HL-60 (cell line): ENCODE measurements around the gene ASCL4.

ENCODE experiments used
- DNase-seq, 2 experiments: peaks; one replicate each; pipeline ENCODE4 v3.0.0-alpha.2; 2010 to 2020; ENCODE audit warnings: low read depth in 1 of 2, low spot score in 1 of 2
- H3K27ac ChIP-seq: fragments of 250-450 bp; sonication (Bioruptor Pico); replicated peaks from 2 replicates; pipeline ENCODE4 v1.5.1; 2020; ENCODE audit warnings: mild to moderate bottlenecking, moderate library complexity
- H3K27me3 ChIP-seq: fragments of 250-450 bp; sonication (Bioruptor Pico); 2 replicates; pipeline ENCODE4 v1.5.1; 2021; ENCODE audit warnings: mild to moderate bottlenecking, moderate library complexity; ENCODE audit not compliant: insufficient read depth, poor library complexity, severe bottlenecking
- H3K4me3 ChIP-seq: replicated peaks from 2 replicates; pipeline ENCODE4 v1.5.1; 2011; ENCODE audit warnings: mild to moderate bottlenecking, control low read depth, low read length; ENCODE audit not compliant: insufficient read depth
- GABPA ChIP-seq: IDR thresholded peaks from 2 replicates; pipeline ENCODE4 v1.6.1; 2012; ENCODE audit warnings: low read depth
- POLR2AphosphoS5 ChIP-seq: IDR thresholded peaks from 2 replicates; pipeline ENCODE4 v1.6.1; 2012; ENCODE audit warnings: low read depth
- SPI1 ChIP-seq: IDR thresholded peaks from 2 replicates; pipeline ENCODE4 v1.6.1; 2012; ENCODE audit warnings: low read depth, mild to moderate bottlenecking, borderline replicate concordance
- TF ChIP-seq, protein P1 (sequence below): IDR thresholded peaks from one replicate; pipeline ENCODE4 v1.5.1; 2011; ENCODE audit warnings: low read length, control low read depth, inconsistent platforms; ENCODE audit not compliant: insufficient read depth
- TF ChIP-seq, protein P2 (sequence below): IDR thresholded peaks from 2 replicates; pipeline ENCODE4 v1.6.1; 2012; ENCODE audit warnings: low read depth; ENCODE audit not compliant: insufficient replicate concordance

The ASCL4 gene

DNA sequence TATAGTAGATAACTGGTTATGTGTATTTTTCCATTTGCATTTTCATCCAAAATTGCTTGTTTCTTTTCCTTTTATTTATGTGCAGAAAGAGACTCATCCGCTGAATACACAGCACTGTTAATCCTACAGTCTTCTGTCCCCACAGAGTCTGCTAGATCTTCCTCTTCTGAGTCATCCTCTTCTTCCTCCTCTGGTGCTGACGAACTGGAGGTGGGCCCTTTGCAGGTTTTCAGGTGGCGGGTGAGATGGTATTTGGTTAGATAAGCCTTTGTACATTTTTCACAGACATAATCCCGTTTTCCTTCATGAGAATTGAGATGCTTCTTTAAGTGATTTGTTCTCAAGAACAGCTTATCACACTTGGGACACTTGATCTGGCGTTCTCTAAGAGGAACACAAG is 40.4 kb upstream of the ASCL4 start:
- no peak for TF ChIP-seq GABPA
- no peak overlapping the region for H3K27ac ChIP-seq
- H3K27me3 ChIP-seq = no peaks in the 10 kb centered on the region
- DNase-seq = no peak
- no peak overlapping the region for H3K4me3 ChIP-seq

DNA sequence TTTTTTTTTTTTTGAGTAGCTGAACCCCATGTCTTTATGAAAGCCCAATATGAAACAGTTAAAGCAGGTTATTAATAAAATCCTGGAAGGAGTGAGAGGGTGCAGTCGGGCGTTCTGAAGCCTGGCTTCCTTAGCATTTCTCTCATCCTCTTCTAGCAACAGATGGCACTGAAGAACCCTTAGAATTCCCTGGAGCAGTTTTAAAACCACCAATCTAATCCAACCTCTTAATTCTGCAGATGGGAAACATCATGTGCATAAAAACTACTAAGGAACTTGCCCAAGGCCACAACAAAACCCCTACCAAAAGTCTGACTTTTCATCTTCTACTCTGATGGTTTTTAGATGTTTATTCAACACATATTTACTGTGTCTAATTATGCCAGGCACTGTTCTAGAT is 38.7 kb upstream of the ASCL4 start:
- H3K27me3 ChIP-seq = no peaks in the 10 kb centered on the region
- no peak overlapping the region for H3K27ac ChIP-seq
- DNase-seq = no peak
- no peak for TF ChIP-seq SPI1
- no peak for TF ChIP-seq POLR2AphosphoS5
- no peak for TF ChIP-seq GABPA
- TF ChIP-seq, protein P1, sequence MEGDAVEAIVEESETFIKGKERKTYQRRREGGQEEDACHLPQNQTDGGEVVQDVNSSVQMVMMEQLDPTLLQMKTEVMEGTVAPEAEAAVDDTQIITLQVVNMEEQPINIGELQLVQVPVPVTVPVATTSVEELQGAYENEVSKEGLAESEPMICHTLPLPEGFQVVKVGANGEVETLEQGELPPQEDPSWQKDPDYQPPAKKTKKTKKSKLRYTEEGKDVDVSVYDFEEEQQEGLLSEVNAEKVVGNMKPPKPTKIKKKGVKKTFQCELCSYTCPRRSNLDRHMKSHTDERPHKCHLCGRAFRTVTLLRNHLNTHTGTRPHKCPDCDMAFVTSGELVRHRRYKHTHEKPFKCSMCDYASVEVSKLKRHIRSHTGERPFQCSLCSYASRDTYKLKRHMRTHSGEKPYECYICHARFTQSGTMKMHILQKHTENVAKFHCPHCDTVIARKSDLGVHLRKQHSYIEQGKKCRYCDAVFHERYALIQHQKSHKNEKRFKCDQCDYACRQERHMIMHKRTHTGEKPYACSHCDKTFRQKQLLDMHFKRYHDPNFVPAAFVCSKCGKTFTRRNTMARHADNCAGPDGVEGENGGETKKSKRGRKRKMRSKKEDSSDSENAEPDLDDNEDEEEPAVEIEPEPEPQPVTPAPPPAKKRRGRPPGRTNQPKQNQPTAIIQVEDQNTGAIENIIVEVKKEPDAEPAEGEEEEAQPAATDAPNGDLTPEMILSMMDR = no peak
- TF ChIP-seq, protein P2, sequence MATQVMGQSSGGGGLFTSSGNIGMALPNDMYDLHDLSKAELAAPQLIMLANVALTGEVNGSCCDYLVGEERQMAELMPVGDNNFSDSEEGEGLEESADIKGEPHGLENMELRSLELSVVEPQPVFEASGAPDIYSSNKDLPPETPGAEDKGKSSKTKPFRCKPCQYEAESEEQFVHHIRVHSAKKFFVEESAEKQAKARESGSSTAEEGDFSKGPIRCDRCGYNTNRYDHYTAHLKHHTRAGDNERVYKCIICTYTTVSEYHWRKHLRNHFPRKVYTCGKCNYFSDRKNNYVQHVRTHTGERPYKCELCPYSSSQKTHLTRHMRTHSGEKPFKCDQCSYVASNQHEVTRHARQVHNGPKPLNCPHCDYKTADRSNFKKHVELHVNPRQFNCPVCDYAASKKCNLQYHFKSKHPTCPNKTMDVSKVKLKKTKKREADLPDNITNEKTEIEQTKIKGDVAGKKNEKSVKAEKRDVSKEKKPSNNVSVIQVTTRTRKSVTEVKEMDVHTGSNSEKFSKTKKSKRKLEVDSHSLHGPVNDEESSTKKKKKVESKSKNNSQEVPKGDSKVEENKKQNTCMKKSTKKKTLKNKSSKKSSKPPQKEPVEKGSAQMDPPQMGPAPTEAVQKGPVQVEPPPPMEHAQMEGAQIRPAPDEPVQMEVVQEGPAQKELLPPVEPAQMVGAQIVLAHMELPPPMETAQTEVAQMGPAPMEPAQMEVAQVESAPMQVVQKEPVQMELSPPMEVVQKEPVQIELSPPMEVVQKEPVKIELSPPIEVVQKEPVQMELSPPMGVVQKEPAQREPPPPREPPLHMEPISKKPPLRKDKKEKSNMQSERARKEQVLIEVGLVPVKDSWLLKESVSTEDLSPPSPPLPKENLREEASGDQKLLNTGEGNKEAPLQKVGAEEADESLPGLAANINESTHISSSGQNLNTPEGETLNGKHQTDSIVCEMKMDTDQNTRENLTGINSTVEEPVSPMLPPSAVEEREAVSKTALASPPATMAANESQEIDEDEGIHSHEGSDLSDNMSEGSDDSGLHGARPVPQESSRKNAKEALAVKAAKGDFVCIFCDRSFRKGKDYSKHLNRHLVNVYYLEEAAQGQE = no peak
- H3K4me3 ChIP-seq = no peak overlapping the region

DNA sequence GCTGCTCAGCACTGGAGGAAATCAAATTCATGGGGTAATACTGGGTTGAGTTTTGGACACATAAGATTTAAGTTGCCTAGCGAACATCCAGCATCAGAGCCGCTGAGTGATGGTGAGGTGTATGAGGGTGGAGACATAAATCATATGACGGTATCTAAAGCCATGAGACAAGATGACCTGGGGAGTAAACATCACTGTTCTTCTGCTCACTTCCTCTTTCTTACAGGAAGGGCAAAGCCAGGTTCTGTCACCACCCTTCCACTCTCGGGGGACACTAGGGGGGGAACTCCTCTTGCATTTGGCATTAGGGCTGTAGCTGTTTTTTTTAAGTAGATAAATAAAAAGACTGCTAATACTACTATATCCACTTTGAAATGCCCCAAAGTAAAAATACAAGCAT is 37.6 kb upstream of the ASCL4 start:
- peak; percentile 95 for TF ChIP-seq SPI1
- TF ChIP-seq, protein P1 = no peak
- DNase-seq = peak in 1 of 2 experiments; percentile 49
- Histone ChIP-seq H3K4me3 (no peak overlapping the region), H3K27me3 (no peaks in the 10 kb centered on the region), H3K27ac (no peak overlapping the region)

DNA sequence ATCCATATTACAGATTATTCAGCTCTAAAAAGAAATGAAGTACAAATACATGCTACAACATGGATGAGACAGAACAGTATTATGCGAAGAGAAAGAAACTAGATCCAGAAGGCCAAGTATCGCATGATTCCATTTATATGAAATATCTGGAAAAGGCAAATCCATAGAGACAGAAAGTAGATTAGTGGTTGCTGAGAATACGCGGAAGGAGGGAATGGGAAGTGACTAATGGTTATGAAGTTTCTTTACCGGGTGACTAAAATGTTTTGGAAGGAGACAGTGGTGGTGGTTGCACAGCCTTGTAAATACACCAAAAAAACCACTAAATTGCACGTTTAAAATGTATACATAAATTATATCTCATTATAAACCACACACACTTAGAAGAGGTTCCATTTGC is 26.0 kb upstream of the ASCL4 start:
- Histone ChIP-seq H3K27me3 (no peaks in the 10 kb centered on the region), H3K27ac (no peak overlapping the region), H3K4me3 (no peak overlapping the region)
- TF ChIP-seq GABPA (no peak), SPI1 (no peak), POLR2AphosphoS5 (no peak)
- TF ChIP-seq, protein P1 = no peak
- TF ChIP-seq, protein P2 = no peak
- DNase-seq = no peak
